HG03039 (cell line): Measurements from ENCODE around the gene EDN2.

Experiments used
- ATAC-seq: cut with Tn5 transposase; IDR thresholded peaks from one replicate; pipeline ENCODE4 v1.9.1; 2021; ENCODE audit warnings: mild to moderate bottlenecking, moderate library complexity; ENCODE audit not compliant: unreplicated experiment

Gene EDN2

GRCh38 chr1:41486053-41486370 lies 1.5 kb upstream of the EDN2 start:
- no peak for ATAC-seq

- no peak for ATAC-seq
These were observed 1.1 kb upstream of the EDN2 start for GRCh38 chr1:41485605-41486004.

DNA sequence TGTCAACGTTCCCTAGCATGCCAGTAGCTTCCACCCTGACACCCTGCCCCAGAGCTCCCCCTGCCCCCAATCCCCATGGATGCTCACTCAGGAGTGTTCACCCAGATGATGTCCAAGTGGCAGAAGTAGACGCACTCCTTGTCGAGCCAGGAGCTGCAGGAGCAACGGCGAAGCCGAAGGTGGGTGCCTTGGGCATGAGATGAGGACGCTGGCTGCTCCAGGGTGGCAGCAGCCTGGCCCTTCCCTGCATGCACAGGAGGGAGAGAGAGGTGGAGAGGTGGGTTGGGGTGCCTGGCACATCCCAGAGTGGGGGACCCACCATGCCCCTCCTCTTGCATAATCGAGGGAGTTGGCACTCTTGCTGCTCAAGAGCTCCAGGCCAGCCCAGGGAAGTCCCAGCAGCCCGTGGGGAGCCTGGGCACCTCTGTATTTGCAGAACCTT lies 502 bp downstream of the EDN2 start:
- no peak for ATAC-seq

GRCh38 chr1:41483001-41483850 lies 1.3 kb downstream of the EDN2 start:
- no peak for ATAC-seq

DNA sequence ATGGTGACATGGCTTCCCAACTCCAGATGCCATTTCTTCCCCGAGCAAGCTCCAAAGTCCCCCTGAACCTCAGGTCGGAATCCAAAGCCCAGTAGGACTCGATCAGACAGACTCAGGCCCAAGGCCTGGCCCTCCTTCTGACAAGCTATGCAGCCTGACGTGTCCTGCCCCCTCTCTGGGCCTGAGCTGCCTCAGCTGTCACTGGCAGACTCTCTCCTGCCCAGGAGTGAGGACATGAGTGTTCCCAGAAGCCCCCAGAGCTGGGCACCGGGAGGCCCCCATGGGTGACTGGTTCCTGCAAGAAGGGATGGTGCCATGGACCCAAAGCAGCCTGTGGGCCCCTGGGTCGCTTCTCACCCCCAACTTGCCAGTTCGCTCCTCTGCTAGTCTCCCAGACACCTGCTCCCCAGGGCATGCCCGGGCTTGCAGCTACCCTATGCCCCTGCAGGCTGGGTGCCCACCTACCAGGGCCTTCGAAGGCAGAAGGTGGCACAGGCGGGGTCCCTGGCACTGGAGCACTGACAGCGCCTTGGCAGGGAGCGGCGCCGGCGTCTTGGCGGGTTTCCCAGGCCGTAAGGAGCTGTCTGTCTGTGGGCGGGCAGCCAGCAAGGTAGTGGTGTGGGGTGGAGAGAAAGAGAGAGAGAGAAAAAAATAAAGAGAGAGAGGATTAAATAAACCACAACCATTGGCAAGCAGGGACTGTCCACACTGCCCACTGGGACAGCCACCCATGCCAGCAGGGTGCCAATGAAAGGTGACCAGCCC lies 2.3 kb downstream of the EDN2 start:
- ATAC-seq = no peak

- no peak for ATAC-seq
These were observed 3.2 kb downstream of the EDN2 start for GRCh38 chr1:41481109-41481775.

GRCh38 chr1:41480204-41481108 lies 4.0 kb downstream of the EDN2 start:
- ATAC-seq = no peak

- ATAC-seq = no peak
These were observed 4.7 kb downstream of the EDN2 start for GRCh38 chr1:41479808-41480160.

DNA sequence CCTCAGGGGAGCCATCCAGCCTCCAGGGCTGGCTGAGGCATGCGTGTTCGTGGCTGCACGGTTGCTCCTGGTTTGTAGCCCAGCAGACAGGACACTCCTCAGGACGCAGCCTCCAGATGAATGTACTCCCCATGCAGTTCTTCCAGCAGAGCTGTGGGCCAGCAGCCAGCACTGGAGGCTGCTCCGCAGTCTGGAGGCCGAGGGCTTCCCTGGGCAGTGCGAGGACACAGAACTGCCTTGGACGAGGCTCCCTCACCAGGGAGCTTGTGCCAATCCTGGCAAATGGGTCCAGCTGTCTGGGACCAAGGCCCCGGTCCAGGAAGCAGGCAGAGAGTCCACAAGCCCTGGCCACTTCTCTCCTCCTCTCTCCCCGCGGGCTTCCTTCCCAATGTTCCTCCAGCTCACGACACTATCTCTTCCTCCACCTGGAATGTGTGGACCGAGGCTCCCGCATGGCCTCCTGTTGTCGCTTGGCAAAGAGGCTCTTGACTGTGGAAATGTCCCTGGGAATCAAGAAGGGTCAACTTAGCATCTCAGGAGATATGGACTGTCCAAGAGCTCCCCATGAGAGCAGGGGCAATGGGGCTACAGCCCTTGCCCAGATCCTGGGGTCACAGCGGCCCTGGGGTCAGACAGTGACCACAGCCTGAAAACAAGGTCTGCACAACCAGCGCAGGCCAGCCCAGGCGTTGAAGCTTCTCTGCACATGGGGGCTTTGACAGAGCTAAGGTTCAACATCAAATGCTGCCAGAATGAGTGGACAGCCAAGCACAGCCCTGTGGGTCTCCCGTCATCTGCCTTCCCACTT lies 5.3 kb downstream of the EDN2 start:
- ATAC-seq = no peak

DNA sequence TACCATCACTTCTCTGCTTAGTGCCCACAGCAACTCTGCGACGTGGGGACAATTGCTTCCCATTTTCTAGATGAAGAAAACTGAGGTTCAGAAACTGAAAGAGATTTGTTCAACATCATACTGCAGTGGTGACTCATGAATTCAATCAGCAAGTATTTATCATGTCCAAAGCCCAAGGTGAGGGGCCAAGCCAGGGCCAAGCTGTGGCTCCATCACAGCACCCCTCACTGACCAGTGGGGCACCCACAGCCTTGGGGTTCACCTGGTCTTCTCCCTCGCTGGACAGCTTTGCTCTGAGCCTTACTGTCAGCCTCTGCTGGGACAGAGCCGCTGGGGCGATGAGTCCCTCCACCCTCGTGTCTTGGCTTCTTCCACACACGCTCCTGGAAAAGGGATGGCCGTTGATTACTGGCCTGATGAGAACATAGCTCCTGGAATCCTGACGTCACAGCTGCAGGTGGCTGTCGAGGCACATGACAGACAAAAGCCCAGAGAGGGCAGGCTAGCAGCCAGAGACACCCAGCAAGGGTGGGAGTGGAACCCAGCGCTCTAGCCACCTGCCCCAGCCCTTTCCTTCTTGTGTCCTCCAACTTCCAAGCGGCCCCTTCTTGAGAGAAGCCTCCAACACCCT lies 6.2 kb downstream of the EDN2 start:
- ATAC-seq = no peak

GRCh38 chr1:41476807-41477361 lies 7.6 kb downstream of the EDN2 start:
- no peak for ATAC-seq

- no peak for ATAC-seq
These were observed 8.5 kb downstream of the EDN2 start for GRCh38 chr1:41475859-41476567.

GRCh38 chr1:41475346-41475745 lies 9.1 kb downstream of the EDN2 start:
- ATAC-seq = no peak

DNA sequence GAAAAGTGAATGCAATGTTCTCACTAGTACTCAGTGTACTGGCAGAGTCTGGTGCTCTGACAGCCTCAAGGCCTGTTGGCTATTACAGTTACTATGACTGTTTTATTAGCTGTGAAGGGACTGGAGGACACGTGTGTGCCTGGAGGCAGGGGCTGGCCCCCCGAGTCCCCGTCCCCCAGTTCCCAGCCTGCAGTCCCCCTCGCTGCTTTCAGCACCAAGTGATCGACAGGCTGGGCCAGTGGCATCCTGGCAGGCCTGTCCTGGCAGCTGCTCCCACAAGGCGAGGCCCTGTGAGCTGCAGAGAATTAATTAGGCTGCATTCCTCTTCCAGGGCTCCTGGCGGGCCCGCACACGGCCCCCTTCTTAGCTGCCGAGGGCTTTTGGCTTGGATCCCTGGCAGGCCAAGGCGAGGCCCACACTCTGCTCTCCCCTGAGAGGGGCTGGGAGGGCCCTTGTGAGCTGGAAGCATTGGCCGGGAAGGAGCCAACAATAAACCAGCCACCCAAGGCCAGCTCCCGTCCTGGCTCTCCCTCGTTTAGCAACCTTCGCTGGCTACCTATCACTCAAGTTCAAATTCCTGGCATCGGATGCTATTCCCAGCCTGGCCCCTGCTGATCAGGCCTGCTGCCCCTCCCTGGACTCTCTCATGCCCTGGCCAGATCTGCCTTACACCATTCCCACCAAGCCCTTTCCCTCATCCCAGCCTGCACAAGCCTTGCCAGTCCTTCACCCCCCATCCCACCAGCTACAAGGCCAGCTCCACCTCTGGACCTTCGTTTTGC lies 9.8 kb downstream of the EDN2 start:
- ATAC-seq = no peak

- no peak for ATAC-seq
These were observed 10.6 kb downstream of the EDN2 start for GRCh38 chr1:41473738-41474362.

GRCh38 chr1:41471658-41472057 lies 12.8 kb downstream of the EDN2 start:
- ATAC-seq = no peak

DNA sequence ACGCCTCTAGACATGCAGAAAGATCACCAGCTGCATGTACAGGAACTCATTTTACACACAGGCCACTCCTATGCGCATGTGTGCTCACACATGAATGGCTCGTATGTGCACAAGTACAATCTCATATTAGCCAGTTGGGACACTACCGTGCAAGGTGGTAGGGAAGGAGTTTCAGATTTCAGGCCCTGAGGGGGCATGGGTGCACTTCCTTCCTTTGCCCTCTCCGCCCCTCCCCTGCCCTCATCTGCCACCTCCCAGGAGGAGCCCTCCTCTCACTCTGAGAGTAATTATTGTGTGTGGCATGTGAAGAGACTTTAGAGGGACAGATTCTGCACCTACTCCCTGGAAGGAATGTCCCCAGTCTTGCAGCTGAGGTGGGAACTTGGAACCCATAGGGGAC lies 14.8 kb downstream of the EDN2 start:
- ATAC-seq = no peak
